H4 (cell line): ENCODE measurements around the gene ZCCHC7. TPM values are rescaled to one million over a fixed set of nuclear protein-coding genes. Genes with fewer than 3 reads are reported as not detected.
A peak's percentile ranks its signal among the peaks of the same experiment; 100 is the strongest.
"Not testable (repeated sequence)": the region's sequence is repeated elsewhere in the genome, so short reads cannot be mapped to it uniquely, and the experiment has no call there.

ENCODE experiments used
- DNase-seq: peaks from one replicate; pipeline ENCODE4 v3.0.0-alpha.2; 2015; ENCODE audit warnings: low spot score
- total RNA-seq: library from RNA; depleted of rRNA; stranded (reverse); fragments of >200 nt; shearing (Covaris generic); gene quantifications from 2 replicates; pipeline ENCODE4 v1.2.3, GENCODE V29; 2014

Gene ZCCHC7
- total RNA-seq, 1 experiment from 2014 or later = 13.3 TPM

GRCh38 chr9:37174247-37174646, 53.9 kb downstream of the ZCCHC7 start:
- DNase-seq = no peak

GRCh38 chr9:37178742-37179141, 58.4 kb downstream of the ZCCHC7 start:
- no peak for DNase-seq

GRCh38 chr9:37179576-37179975, 59.2 kb downstream of the ZCCHC7 start:
- DNase-seq = no peak

GRCh38 chr9:37180138-37180537, 59.8 kb downstream of the ZCCHC7 start:
- DNase-seq = no peak

- DNase-seq = no peak
These were observed 62.3 kb downstream of the ZCCHC7 start for GRCh38 chr9:37182718-37183117.

GRCh38 chr9:37184905-37185867, 64.8 kb downstream of the ZCCHC7 start:
- no peak for DNase-seq

GRCh38 chr9:37187292-37187691, 66.9 kb downstream of the ZCCHC7 start:
- DNase-seq = no peak

GRCh38 chr9:37187713-37188439, 67.5 kb downstream of the ZCCHC7 start:
- no peak for DNase-seq

GRCh38 chr9:37190739-37191138, 70.4 kb downstream of the ZCCHC7 start:
- DNase-seq = not testable (repeated sequence)

GRCh38 chr9:37191403-37192089, 71.2 kb downstream of the ZCCHC7 start:
- no peak for DNase-seq

- DNase-seq = no peak
These were observed 72.4 kb downstream of the ZCCHC7 start for GRCh38 chr9:37192803-37193202.

GRCh38 chr9:37197158-37198038, 77.0 kb downstream of the ZCCHC7 start:
- DNase-seq = no peak

- DNase-seq = no peak
These were observed 77.8 kb downstream of the ZCCHC7 start for GRCh38 chr9:37198039-37198729.

GRCh38 chr9:37198831-37199230, 78.5 kb downstream of the ZCCHC7 start:
- DNase-seq = no peak

- DNase-seq = peak; percentile 17
These were observed 80.1 kb downstream of the ZCCHC7 start for GRCh38 chr9:37200433-37201005.

GRCh38 chr9:37201581-37201980, 81.2 kb downstream of the ZCCHC7 start:
- DNase-seq = no peak

GRCh38 chr9:37202091-37202490, 81.7 kb downstream of the ZCCHC7 start:
- DNase-seq = no peak

GRCh38 chr9:37203456-37203855, 83.1 kb downstream of the ZCCHC7 start:
- DNase-seq = not testable (repeated sequence)

GRCh38 chr9:37206121-37206620, 85.8 kb downstream of the ZCCHC7 start:
- DNase-seq = no peak
